Measurements from ENCODE around the gene ZAR1L.

ZAR1L gene

GRCh38 chr13:32254416-32254815 lies 60.7 kb downstream of the ZAR1L start:
- no peak for DNase-seq

DNA sequence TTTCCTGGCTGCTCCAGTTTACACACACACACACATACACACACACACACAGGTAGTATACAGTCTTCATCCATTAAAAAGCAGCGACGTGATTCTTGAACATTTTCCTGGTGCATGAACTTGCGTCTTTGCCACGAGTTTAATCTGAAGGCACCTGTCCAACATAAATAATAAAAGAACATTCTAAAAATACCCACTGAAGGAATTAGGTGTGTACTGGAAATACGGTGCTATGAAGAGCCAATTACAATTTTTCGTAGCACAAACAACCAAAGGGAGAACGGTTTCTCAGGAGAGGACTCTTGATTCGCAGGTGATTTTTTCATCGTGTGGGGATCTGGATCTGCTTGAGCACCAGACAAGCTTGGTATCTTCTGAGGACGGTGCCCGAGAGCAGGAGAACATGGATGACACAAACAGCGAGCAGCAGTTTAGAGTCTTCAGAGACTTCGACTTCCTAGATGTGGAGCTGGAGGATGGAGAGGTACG lies 61.2 kb downstream of the ZAR1L start:
- DNase-seq = no peak

All from retina (tissue), 1 donor.